Hepatic stellate cell (primary cell): ENCODE measurements around the gene PNPO.
A peak's percentile ranks its signal among the peaks of the same experiment; 100 is the strongest.
"Not testable (repeated sequence)": the region's sequence is repeated elsewhere in the genome, so short reads cannot be mapped to it uniquely, and the experiment has no call there.

Experiments
- DNase-seq: peaks from one replicate; pipeline ENCODE4 v3.0.0; 2011; ENCODE audit warnings: low spot score

The PNPO gene

DNA sequence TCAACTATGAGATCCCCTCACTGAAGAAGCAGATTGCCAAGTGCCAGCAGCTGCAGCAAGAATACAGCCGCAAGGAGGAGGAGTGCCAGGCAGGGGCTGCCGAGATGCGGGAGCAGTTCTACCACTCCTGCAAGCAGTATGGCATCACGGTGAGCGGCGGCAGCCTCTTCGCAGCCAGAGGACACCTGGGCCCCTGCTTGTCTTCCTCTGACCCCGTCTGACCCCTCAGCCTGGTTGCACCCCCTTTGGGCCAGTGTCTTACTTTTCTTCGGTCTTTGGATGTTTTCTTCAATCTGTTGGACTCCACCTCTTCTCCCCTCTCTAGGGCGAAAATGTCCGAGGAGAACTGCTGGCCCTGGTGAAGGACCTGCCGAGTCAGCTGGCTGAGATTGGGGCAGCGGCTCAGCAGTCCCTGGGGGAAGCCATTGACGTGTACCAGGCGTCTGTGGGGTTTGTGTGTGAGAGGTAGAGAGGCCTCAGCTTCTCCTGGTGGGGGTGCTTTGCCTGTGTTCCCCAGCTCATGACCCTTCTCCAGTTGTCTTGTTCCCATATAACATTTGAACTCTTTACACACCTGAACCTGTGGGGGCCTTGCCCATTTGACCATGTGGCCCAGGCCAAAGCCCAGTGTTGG lies 33.9 kb downstream of the PNPO start:
- no peak for DNase-seq

DNA sequence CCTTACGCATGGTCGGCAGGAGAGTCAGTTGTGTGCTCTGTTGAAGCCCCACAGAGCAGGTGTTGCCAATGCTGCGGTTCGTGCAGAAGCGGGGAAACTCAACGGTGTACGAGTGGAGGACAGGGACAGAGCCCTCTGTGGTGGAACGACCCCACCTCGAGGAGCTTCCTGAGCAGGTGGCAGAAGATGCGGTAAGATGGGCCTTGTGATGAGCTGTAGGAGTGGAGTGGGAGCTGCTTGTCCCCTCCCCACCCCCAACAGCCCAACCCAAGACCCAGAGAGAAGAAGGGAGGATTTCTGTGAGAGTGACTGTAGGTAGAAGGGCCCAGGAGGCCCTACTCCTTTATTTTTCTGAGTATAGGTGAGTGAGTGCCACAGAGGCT lies 34.4 kb downstream of the PNPO start:
- DNase-seq: no peak

GRCh38 chr17:47978324-47978723 lies 37.0 kb downstream of the PNPO start:
- DNase-seq: peak; percentile 85

GRCh38 chr17:47980541-47980940 lies 39.2 kb downstream of the PNPO start:
- DNase-seq: no peak

- no peak for DNase-seq
These were observed 40.1 kb downstream of the PNPO start for GRCh38 chr17:47981462-47981861.

- no peak for DNase-seq
These were observed 40.8 kb downstream of the PNPO start for GRCh38 chr17:47982091-47982617.

DNA sequence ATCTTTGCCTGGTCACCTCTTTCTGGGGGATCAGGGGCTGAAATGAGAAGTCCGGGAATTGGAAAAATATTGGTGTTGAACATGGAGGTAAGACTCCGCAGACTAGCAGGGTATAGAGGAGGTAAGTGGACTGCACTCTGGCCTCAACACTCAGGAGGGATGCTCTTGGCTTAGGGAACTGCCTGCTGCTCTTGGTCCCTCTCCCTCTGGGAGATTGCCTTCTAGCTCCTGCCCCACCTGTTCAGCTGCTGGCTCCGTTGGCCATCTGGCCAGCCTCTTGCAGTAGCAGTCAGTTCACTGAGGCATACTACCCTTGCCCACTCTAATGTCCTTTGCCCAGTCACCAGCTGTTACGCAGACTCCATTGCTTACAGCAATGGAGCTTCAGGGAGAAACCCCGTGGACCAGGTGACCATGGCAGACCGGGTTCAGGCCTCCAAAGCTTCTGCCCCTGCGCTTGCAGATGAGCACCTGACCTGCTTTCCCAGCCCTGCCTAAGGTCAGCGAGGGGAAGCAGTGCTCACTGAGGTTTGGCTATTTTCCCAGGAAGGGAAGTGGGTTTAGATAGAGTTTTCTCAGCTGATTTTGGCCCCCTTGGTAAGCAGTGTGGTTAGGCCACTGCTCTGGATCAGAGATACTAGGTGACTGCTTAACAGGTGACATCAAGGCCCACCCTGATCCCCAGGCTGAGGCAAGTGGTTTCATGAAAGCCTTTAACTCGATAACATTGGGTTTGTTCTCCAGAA lies 41.4 kb downstream of the PNPO start:
- no peak for DNase-seq

GRCh38 chr17:47983492-47984223 lies 42.3 kb downstream of the PNPO start:
- no peak for DNase-seq

DNA sequence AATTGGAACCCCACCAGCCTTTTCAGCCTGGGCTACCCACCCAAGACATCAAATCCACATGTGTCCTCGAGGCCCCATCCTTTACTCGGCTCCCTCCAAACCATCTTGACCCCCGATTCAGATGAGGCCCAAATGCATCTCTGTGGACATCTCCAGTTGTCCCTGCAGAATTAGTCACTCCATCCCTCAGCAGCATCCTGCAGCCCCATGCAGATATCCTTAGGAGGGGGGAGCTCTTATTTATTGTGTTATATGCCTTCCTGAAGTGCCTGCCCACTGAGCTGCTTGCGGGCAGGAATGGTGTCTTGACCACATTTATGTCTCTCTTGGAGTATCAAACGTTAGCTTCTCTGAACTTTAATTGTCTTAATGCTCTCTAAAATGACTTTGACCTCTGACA lies 45.1 kb downstream of the PNPO start:
- no peak for DNase-seq

DNA sequence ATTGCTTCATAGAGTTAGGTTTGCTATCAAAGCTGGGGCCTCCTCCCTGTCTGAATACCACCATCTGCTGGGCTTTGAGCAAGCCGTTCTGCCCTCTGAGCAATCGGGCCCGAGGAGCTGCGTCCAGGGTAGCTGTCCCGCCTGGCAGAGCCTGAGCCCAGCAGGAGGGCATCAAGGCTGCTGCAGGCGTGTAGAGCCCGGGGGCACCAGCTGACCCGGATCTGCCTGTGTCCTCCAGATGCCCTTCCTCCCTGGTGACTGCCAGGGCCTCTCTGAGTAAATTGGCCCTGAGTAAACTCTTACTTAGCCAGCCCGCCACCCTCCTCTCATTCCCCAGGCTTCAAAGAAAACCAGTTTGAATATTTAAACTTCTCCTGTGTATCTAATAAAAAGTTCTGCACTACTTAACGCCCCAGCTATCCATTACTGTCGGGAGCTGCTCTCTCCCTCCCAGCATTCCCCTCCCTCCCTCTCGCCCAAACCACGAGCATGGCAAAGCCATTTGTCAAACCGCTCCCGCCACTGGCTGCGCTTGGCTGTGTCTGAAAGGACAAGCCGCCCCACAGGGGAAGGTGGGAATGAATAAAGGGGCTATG lies 46.0 kb downstream of the PNPO start:
- DNase-seq: no peak

GRCh38 chr17:47988445-47988844 lies 47.1 kb downstream of the PNPO start:
- not testable (repeated sequence) for DNase-seq

DNA sequence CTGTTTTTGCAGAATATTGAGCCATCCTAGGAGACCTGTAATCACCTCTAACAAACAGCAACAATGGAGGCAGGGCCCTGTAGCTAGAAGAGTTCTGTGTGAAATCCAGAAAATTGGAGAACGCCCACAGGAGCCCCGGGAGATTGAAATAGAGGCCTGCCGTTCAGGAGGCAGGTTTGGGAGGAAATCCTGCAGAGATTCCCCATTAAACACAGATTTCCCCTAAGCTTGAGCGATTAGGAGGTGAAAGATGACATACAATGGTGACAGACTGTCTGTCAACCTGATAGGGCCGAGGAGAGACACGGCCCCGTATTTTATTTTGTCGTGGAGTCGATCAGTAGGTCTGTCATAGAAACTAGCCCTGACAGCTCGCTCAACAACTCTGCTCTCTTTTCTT lies 47.8 kb downstream of the PNPO start:
- no peak for DNase-seq

- no peak for DNase-seq
These were observed 48.3 kb downstream of the PNPO start for GRCh38 chr17:47989700-47990099.

GRCh38 chr17:47990962-47991731 lies 49.8 kb downstream of the PNPO start:
- no peak for DNase-seq

- DNase-seq: no peak
These were observed 50.8 kb downstream of the PNPO start for GRCh38 chr17:47992216-47992615.

- DNase-seq: no peak
These were observed 51.7 kb downstream of the PNPO start for GRCh38 chr17:47993031-47993564.

DNA sequence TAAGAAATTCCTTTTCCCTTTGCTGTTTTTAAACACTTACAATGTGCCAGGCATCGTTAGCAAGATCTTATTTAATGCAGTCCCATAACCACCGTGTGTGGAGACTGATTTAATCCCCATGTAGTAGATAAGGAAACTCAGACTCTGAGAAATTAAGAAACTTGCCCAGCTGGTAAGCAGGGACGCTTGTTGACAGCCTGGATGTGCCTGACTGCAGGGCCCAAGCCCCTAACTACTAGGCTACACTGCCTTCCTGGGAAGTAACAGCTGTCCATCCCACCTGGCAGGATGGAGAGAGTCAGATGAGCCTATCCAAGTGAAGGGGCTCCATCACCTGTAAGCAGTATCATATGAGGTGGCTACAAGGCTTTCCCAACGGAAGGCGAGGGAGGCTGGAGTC lies 52.6 kb downstream of the PNPO start:
- DNase-seq: no peak

DNA sequence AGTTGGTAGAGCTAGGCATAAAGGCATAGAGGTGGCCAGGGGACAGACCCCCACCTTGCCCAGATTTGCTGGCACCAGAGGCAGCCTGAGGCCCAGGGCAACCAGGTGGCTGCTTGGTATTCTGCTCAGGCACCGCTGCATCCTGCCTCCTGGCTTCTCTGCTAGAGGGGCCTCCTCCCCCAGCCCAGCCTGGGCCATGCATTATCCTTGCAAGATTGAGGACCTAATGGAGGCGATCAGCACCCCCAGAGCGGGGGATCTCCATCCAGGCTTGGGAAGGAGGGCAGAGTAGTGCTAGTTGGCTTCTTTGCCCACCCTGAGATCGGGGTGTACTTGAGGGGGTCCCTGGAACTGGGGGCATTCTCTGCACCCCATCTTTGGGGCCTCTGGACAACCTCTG lies 53.4 kb downstream of the PNPO start:
- DNase-seq: no peak

GRCh38 chr17:47995241-47995935 lies 54.0 kb downstream of the PNPO start:
- no peak for DNase-seq

DNA sequence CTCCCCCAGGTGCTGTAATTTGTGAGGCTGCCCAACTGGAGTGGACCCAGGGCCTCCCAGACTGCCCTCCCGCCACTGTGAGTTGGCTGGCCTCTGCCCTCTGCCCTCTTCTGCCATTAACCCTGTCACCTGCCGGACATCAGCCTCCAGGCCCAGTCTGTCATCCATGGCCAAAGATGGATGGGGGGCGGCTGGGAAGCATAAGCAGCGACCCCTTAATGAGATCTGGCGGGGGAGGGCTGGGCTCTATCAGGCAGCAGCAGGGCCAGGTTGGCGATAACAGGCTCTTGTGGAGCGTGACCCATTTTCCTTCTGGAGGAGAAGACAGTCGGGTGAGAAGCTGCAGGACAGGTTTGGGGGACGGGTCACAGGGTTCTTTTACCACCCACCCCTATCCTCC lies 54.8 kb downstream of the PNPO start:
- DNase-seq: no peak

- DNase-seq: no peak
These were observed 56.2 kb downstream of the PNPO start for GRCh38 chr17:47997586-47997985.
